A673 (cell line): ENCODE results near the gene CTSD. TPM values are rescaled to one million over a fixed set of nuclear protein-coding genes. Genes with fewer than 3 reads are reported as not detected.

Experiments used
- BruUV-seq: library from RNA; stranded (reverse); fragments of 400-500 nt; replicated peaks from 2 replicates; lab custom pipeline; 2021; lab: Mats Ljungman, UMichigan
- CTCF ChIA-PET: fragments of 300-600 bp; sonication (Branson Sonifier 250); formaldehyde crosslinking; loops from one replicate; lab custom pipeline; 2022; ENCODE audit warnings: antibody characterized with exemption; lab: Charles Lee
- POLR2A ChIA-PET: fragments of 300-600 bp; sonication (Branson Sonifier 250); formaldehyde crosslinking; loops from one replicate; lab custom pipeline; 2022; ENCODE audit warnings: antibody characterized with exemption; ENCODE audit not compliant: low non-redundant PET; lab: Charles Lee
- DNase-seq: peaks from one replicate; pipeline ENCODE4 v3.0.0-alpha.2; 2015; ENCODE audit warnings: low spot score
- H3K27ac ChIP-seq: fragments of 200-600 bp; sonication (generic); 2 replicates; pipeline ENCODE4 v1.5.1; 2016; ENCODE audit warnings: mixed run types, low read depth, mild to moderate bottlenecking, mixed read lengths, antibody characterized with exemption, low read length; ENCODE audit not compliant: poor library complexity, severe bottlenecking
- H3K27me3 ChIP-seq: fragments of 200-600 bp; sonication (generic); replicated peaks from 2 replicates; pipeline ENCODE4 v1.6.1; 2017; ENCODE audit warnings: mixed run types, low read depth, mild to moderate bottlenecking, mixed read lengths, antibody characterized with exemption, low read length; ENCODE audit not compliant: insufficient read depth, poor library complexity
- H3K36me3 ChIP-seq: fragments of 200-600 bp; sonication (generic); 2 replicates; pipeline ENCODE4 v1.6.1; 2016; ENCODE audit warnings: mixed run types, mild to moderate bottlenecking, mixed read lengths, antibody characterized with exemption, low read length; ENCODE audit not compliant: insufficient read depth, poor library complexity, severe bottlenecking
- H3K4me1 ChIP-seq: fragments of 200-600 bp; sonication (generic); 2 replicates; pipeline ENCODE4 v1.6.1; 2017; ENCODE audit warnings: mixed run types, mild to moderate bottlenecking, mixed read lengths, antibody characterized with exemption, low read length; ENCODE audit not compliant: insufficient read depth, poor library complexity, severe bottlenecking
- H3K4me3 ChIP-seq: fragments of 200-600 bp; sonication (generic); 2 replicates; pipeline ENCODE4 v1.5.1; 2016; ENCODE audit warnings: low read depth, mixed run types, mild to moderate bottlenecking, mixed read lengths, low read length; ENCODE audit not compliant: poor library complexity, severe bottlenecking
- H3K9me3 ChIP-seq: fragments of 200-600 bp; sonication (generic); 2 replicates; pipeline ENCODE4 v1.6.1; 2016; ENCODE audit warnings: mixed run types, low read depth, mild to moderate bottlenecking, mixed read lengths, antibody characterized with exemption, low read length; ENCODE audit not compliant: poor library complexity, severe bottlenecking
- CTCF ChIP-seq: fragments of 300-800, 200-600 bp; sonication (generic); conservative IDR thresholded peaks from 2 replicates; pipeline ENCODE4 v1.5.1; 2017; ENCODE audit warnings: low read depth, mild to moderate bottlenecking, antibody characterized with exemption, low read length, moderate library complexity, mixed read lengths
- EZH2 ChIP-seq: fragments of 200-600 bp; sonication (generic); IDR thresholded peaks from 2 replicates; pipeline ENCODE4 v1.6.1; 2017; ENCODE audit warnings: borderline replicate concordance, low read depth, mild to moderate bottlenecking, mixed read lengths, antibody characterized with exemption, low read length; ENCODE audit not compliant: poor library complexity, severe bottlenecking
- intact Hi-C: fragments of 100-400 bp; cut with micrococcal nuclease; formaldehyde crosslinking; loops from one replicate; pipeline ENCODE4 v1.10.0; 2022; ENCODE audit not compliant: unreplicated experiment
- total RNA-seq: library from RNA; stranded (reverse); gene quantifications from 2 replicates; pipeline ENCODE4 v1.2.3, GENCODE V29; 2021

Gene CTSD
- total RNA-seq, 1 experiment from 2014 or later, result 159 TPM

DNA sequence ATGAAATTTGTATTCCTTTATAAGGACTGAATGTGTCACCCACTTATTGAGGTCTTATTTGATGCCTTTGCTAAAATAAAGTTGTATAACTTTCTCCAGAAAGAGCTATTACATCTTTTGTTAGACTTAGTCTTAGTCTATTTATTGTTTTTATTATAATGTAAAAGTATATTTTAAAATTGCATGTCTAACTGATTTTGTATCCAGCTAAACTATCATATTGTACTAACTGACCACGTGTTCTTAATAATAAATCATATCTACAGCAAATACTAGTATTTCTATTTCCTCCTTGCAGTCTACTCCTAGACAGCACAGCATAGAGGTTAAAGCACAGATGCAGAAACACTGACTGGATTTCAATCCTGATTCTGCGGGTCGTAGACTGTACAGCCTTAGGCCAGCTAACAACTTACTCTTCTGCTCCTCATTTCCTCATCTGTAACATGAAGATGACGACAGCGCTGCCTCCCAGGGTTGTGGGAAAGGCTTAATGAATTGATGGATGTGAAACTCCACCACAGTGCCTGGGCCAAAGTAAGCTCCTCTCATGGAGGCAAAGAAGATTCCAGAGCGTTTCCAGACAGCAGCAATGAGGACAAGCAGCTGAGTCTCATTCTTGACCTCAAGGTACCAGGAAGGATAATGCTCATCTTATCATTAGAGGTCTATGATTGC lies 26.5 kb downstream of the CTSD start:
- TF ChIP-seq CTCF (no peak), EZH2 (no peak)
- no TSS peak for BruUV-seq
- no peak for DNase-seq
- POLR2A ChIA-PET, result no interaction called here
- CTCF ChIA-PET, result interaction anchor here (0.6 kb wide), 1 partner anchor 407 kb away, joined by 3 read pairs; no protein-coding TSS in a partner anchor
- no peak overlapping the region for H3K27ac ChIP-seq
- H3K9me3 ChIP-seq, result no peaks in the 10 kb centered on the region
- intact Hi-C loops, result no loop called here
- H3K4me1 ChIP-seq, result no peaks in the 10 kb centered on the region
- H3K4me3 ChIP-seq, result no peak overlapping the region
- H3K36me3 ChIP-seq, result no peaks in the 10 kb centered on the region
- peaks cover 3% of the 10 kb centered on the region for H3K27me3 ChIP-seq

- H3K27me3 ChIP-seq, result no peaks in the 10 kb centered on the region
- no TSS peak for BruUV-seq
- no peak overlapping the region for H3K27ac ChIP-seq
- intact Hi-C loops, result no loop called here
- no peak for DNase-seq
- no peak for TF ChIP-seq EZH2
- TF ChIP-seq CTCF, result no peak
- ChIA-PET POLR2A (no interaction called here), CTCF (interaction anchor here (0.6 kb wide), 1 partner anchor 407 kb away, joined by 3 read pairs; no protein-coding TSS in a partner anchor)
- H3K4me3 ChIP-seq, result no peak overlapping the region
- no peaks in the 10 kb centered on the region for H3K9me3 ChIP-seq
- H3K4me1 ChIP-seq, result no peaks in the 10 kb centered on the region
- no peaks in the 10 kb centered on the region for H3K36me3 ChIP-seq
Measured at GRCh38 chr11:1736447-1736992, 27.2 kb downstream of the CTSD start.

DNA sequence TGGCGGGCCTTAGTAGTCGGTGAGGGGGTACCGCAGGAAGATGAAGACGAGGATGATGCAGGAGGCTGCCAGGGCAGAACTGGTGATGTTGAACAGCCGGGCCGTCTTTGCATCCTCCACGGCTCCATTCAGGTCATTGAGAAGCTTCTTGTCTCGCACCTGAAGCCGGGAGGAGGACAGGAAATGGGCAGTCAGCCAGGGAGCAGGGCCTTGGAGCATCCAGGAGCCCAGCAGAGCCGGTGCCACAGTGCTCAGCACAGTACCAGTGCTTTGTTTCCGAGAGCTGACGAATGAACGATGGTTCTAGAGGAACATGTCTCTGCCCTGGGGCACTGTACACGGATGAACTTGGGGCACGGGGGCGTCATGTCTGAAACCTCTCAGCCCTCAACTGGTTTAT lies 28.5 kb downstream of the CTSD start:
- ChIA-PET CTCF (no interaction called here), POLR2A (no interaction called here)
- no peaks in the 10 kb centered on the region for H3K4me1 ChIP-seq
- no peaks in the 10 kb centered on the region for H3K27me3 ChIP-seq
- H3K9me3 ChIP-seq, result no peaks in the 10 kb centered on the region
- no peak for TF ChIP-seq CTCF
- no peak for TF ChIP-seq EZH2
- no peak overlapping the region for H3K27ac ChIP-seq
- H3K4me3 ChIP-seq, result no peak overlapping the region
- no peak for DNase-seq
- no TSS peak for BruUV-seq
- intact Hi-C loops, result no loop called here
- H3K36me3 ChIP-seq, result no peaks in the 10 kb centered on the region
